LNCAP (cell line): ENCODE results near the gene FTO.

Source experiments
- CTCF ChIP-seq: fragments of 450-650 bp; IDR thresholded peaks from 2 replicates; pipeline ENCODE4 v1.5.1; 2017; ENCODE audit warnings: mild to moderate bottlenecking

Gene FTO

GRCh38 chr16:54040975-54041374, 337.0 kb downstream of the FTO start:
- no peak for TF ChIP-seq CTCF

GRCh38 chr16:54048586-54049495, 344.9 kb downstream of the FTO start:
- no peak for TF ChIP-seq CTCF

- no peak for TF ChIP-seq CTCF
Observed at GRCh38 chr16:54049591-54050458, 345.9 kb downstream of the FTO start.

GRCh38 chr16:54050459-54051210, 346.7 kb downstream of the FTO start:
- TF ChIP-seq CTCF: no peak

- TF ChIP-seq CTCF: no peak
Observed at GRCh38 chr16:54051821-54052220, 347.9 kb downstream of the FTO start.

GRCh38 chr16:54052271-54052670, 348.3 kb downstream of the FTO start:
- TF ChIP-seq CTCF: no peak
